WTC11 (cell line): ENCODE measurements around the gene TMEFF2.

ENCODE experiments used
- ATF6 ChIP-seq: sonication (generic); formaldehyde crosslinking; IDR thresholded peaks from 2 replicates; pipeline ENCODE4 v1.8.1; 2023; ENCODE audit warnings: mild to moderate bottlenecking, missing genetic modification reagents
- CBFB ChIP-seq: sonication (generic); formaldehyde crosslinking; IDR thresholded peaks from 2 replicates; pipeline ENCODE4 v1.8.1; 2022; ENCODE audit warnings: mild to moderate bottlenecking, low read depth, missing genetic modification reagents
- CREM ChIP-seq: sonication (generic); formaldehyde crosslinking; IDR thresholded peaks from 2 replicates; pipeline ENCODE4 v1.8.1; 2022; ENCODE audit warnings: mild to moderate bottlenecking, missing genetic modification reagents, moderate library complexity
- E2F1 ChIP-seq: sonication (generic); formaldehyde crosslinking; IDR thresholded peaks from 2 replicates; pipeline ENCODE4 v1.8.0; 2022; ENCODE audit warnings: mild to moderate bottlenecking, missing genetic modification reagents
- JUN ChIP-seq: sonication (generic); formaldehyde crosslinking; IDR thresholded peaks from 2 replicates; pipeline ENCODE4 v1.8.0; 2023; ENCODE audit warnings: mild to moderate bottlenecking, missing genetic modification reagents
- NFE2L1 ChIP-seq: sonication (generic); formaldehyde crosslinking; IDR thresholded peaks from 2 replicates; pipeline ENCODE4 v1.8.1; 2023; ENCODE audit warnings: missing genetic modification reagents
- SP1 ChIP-seq: sonication (generic); formaldehyde crosslinking; conservative IDR thresholded peaks from 2 replicates; pipeline ENCODE4 v1.8.1; 2022; ENCODE audit warnings: missing genetic modification reagents
- TCF7 ChIP-seq: sonication (generic); formaldehyde crosslinking; IDR thresholded peaks from 2 replicates; pipeline ENCODE4 v1.8.0; 2022; ENCODE audit warnings: mild to moderate bottlenecking, low read depth, missing genetic modification reagents, moderate library complexity
- TEAD4 ChIP-seq: sonication (generic); formaldehyde crosslinking; IDR thresholded peaks from 2 replicates; pipeline ENCODE4 v1.8.0; 2022; ENCODE audit warnings: mild to moderate bottlenecking, missing genetic modification reagents
- TF ChIP-seq, protein P1 (sequence below): fragments of 200-600 bp; IDR thresholded peaks from 2 replicates; pipeline ENCODE4 v1.8.0; 2022; ENCODE audit warnings: antibody characterized with exemption

DNA sequence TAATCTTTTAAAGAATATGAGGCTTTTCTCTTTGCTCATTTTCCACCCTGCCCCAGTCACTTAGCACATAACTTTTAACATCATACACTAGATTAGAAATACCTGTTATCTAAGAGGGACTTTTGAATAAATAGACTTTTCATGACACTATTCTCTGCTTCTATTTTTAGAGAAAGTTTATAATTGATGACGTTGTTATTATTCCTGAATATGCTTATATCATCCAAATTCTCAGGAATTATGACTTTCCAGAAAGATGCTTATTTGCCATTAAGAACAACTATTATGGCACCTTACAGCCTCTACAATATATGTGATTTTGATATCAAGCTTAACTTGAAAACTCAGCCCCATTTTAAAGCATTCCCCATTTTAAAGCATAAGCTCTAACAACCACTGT lies 11.4 kb downstream of the TMEFF2 start:
- no peak for TF ChIP-seq SP1 (CRISPR knock-in tag)
- TF ChIP-seq NFE2L1 (CRISPR knock-in tag), result no peak
- no peak for TF ChIP-seq CBFB (CRISPR knock-in tag)
- no peak for TF ChIP-seq CREM (CRISPR knock-in tag)
- TF ChIP-seq TEAD4, result no peak
- TF ChIP-seq, protein P1, sequence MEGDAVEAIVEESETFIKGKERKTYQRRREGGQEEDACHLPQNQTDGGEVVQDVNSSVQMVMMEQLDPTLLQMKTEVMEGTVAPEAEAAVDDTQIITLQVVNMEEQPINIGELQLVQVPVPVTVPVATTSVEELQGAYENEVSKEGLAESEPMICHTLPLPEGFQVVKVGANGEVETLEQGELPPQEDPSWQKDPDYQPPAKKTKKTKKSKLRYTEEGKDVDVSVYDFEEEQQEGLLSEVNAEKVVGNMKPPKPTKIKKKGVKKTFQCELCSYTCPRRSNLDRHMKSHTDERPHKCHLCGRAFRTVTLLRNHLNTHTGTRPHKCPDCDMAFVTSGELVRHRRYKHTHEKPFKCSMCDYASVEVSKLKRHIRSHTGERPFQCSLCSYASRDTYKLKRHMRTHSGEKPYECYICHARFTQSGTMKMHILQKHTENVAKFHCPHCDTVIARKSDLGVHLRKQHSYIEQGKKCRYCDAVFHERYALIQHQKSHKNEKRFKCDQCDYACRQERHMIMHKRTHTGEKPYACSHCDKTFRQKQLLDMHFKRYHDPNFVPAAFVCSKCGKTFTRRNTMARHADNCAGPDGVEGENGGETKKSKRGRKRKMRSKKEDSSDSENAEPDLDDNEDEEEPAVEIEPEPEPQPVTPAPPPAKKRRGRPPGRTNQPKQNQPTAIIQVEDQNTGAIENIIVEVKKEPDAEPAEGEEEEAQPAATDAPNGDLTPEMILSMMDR, result no peak
- TF ChIP-seq TCF7, result no peak
- TF ChIP-seq JUN (CRISPR knock-in tag), result no peak
- TF ChIP-seq ATF6 (CRISPR knock-in tag), result no peak
- TF ChIP-seq E2F1, result no peak
